GM21717 (cell line): ENCODE data around the gene DCDC2C.
A peak's percentile ranks its signal among the peaks of the same experiment; 100 is the strongest.

Source experiments
- ATAC-seq: cut with Tn5 transposase; IDR thresholded peaks from one replicate; pipeline ENCODE4 v1.9.1; 2021; ENCODE audit warnings: mild to moderate bottlenecking, moderate library complexity; ENCODE audit not compliant: unreplicated experiment

The DCDC2C gene

GRCh38 chr2:3769766-3770165, 66.4 kb downstream of the DCDC2C start:
- ATAC-seq: no peak

GRCh38 chr2:3770724-3771415, 67.5 kb downstream of the DCDC2C start:
- no peak for ATAC-seq

- no peak for ATAC-seq
Measured at GRCh38 chr2:3771576-3771975, 68.2 kb downstream of the DCDC2C start.

GRCh38 chr2:3774336-3774735, 71.0 kb downstream of the DCDC2C start:
- no peak for ATAC-seq

GRCh38 chr2:3776311-3776710, 72.9 kb downstream of the DCDC2C start:
- ATAC-seq: no peak

GRCh38 chr2:3777966-3778365, 74.6 kb downstream of the DCDC2C start:
- no peak for ATAC-seq

- no peak for ATAC-seq
Measured at GRCh38 chr2:3778851-3779495, 75.6 kb downstream of the DCDC2C start.

GRCh38 chr2:3779496-3780049, 76.2 kb downstream of the DCDC2C start:
- ATAC-seq: no peak

GRCh38 chr2:3780477-3781402, 77.4 kb downstream of the DCDC2C start:
- ATAC-seq: peak; percentile 97

GRCh38 chr2:3784731-3785130, 81.4 kb downstream of the DCDC2C start:
- ATAC-seq: no peak

GRCh38 chr2:3785220-3785889, 82.0 kb downstream of the DCDC2C start:
- no peak for ATAC-seq

GRCh38 chr2:3785890-3786273, 82.5 kb downstream of the DCDC2C start:
- ATAC-seq: no peak

GRCh38 chr2:3787768-3788167, 84.4 kb downstream of the DCDC2C start:
- no peak for ATAC-seq

- ATAC-seq: no peak
Measured at GRCh38 chr2:3789256-3789655, 85.9 kb downstream of the DCDC2C start.

- no peak for ATAC-seq
Measured at GRCh38 chr2:3793249-3793648, 89.9 kb downstream of the DCDC2C start.

- ATAC-seq: no peak
Measured at GRCh38 chr2:3801506-3801905, 98.1 kb downstream of the DCDC2C start.

- ATAC-seq: no peak
Measured at GRCh38 chr2:3805201-3805939, 102.0 kb downstream of the DCDC2C start.

GRCh38 chr2:3806168-3806567, 102.8 kb downstream of the DCDC2C start:
- ATAC-seq: no peak

GRCh38 chr2:3806730-3807129, 103.4 kb downstream of the DCDC2C start:
- ATAC-seq: no peak

GRCh38 chr2:3807853-3808252, 104.5 kb downstream of the DCDC2C start:
- no peak for ATAC-seq
